Brain microvascular endothelial cell (primary cell): ENCODE measurements around the gene PRKAR1B.

Experiments
- DNase-seq: peaks from one replicate; pipeline ENCODE4 v3.0.0-alpha.2; 2020
- H3K27ac ChIP-seq: fragments of 250-450 bp; sonication (Bioruptor Pico); 2 replicates; pipeline ENCODE4 v1.5.1; 2020; ENCODE audit warnings: mild to moderate bottlenecking, moderate library complexity
- H3K27me3 ChIP-seq: fragments of 250-450 bp; sonication (Bioruptor Pico); replicated peaks from 2 replicates; pipeline ENCODE4 v1.5.1; 2020; ENCODE audit warnings: mild to moderate bottlenecking
- H3K36me3 ChIP-seq: fragments of 250-450 bp; sonication (Bioruptor Pico); replicated peaks from 2 replicates; pipeline ENCODE4 v1.5.1; 2020; ENCODE audit warnings: mild to moderate bottlenecking
- H3K4me3 ChIP-seq: 2 replicates; pipeline ENCODE4 v1.5.1; 2011; ENCODE audit warnings: low read depth, mild to moderate bottlenecking, control low read depth, low read length, moderate library complexity
- CTCF ChIP-seq: IDR thresholded peaks from 2 replicates; pipeline ENCODE4 v1.5.1; 2011; ENCODE audit warnings: low read depth, mild to moderate bottlenecking, moderate library complexity, low read length, control low read depth, inconsistent platforms; ENCODE audit errors: missing control alignments
- in situ Hi-C: cut with HindIII; loops from 2 replicates; pipeline ENCODE4 v1.10.0; 2017; ENCODE audit warnings: low sequenced_read_pairs, low pct_ligation_motif_present

Gene PRKAR1B

GRCh38 chr7:500521-501420, 226.3 kb downstream of the PRKAR1B start:
- Histone ChIP-seq H3K36me3 (peaks cover 50% of the 10 kb centered on the region), H3K27ac (no peak overlapping the region), H3K27me3 (no peaks in the 10 kb centered on the region), H3K4me3 (no peak overlapping the region)
- no peak for DNase-seq
- in situ Hi-C loops: no loop called here
- TF ChIP-seq CTCF: no peak

- in situ Hi-C loops: no loop called here
- TF ChIP-seq CTCF: no peak
- H3K4me3 ChIP-seq: no peak overlapping the region
- DNase-seq: no peak
- no peaks in the 10 kb centered on the region for H3K27me3 ChIP-seq
- no peak overlapping the region for H3K27ac ChIP-seq
- peaks cover 50% of the 10 kb centered on the region for H3K36me3 ChIP-seq
Measured at GRCh38 chr7:499853-500485, 227.1 kb downstream of the PRKAR1B start.
